WTC11 (cell line): ENCODE results near the gene ABCG4. TPM values are rescaled to one million over a fixed set of nuclear protein-coding genes. Genes with fewer than 3 reads are reported as not detected.

ENCODE experiments used
- ATAC-seq: fragments of 200-7000 bp; cut with Tn5 transposase; 2 replicates; pipeline ENCODE4 v1.10.0; 2021; ENCODE audit warnings: mild to moderate bottlenecking, moderate library complexity
- CTCF ChIA-PET: fragments of 300-600 bp; sonication (Branson Sonifier 250); formaldehyde crosslinking; loops from one replicate; lab custom pipeline; 2021; ENCODE audit warnings: antibody characterized with exemption; lab: Charles Lee
- POLR2A ChIA-PET: fragments of 350-600 bp; sonication (Branson Sonifier 250); formaldehyde crosslinking; loops from one replicate; lab custom pipeline; 2021; ENCODE audit warnings: antibody characterized with exemption; lab: Charles Lee
- DNase-seq: peaks from one replicate; pipeline ENCODE4 v3.0.0; 2021; ENCODE audit warnings: low spot score
- H3K27ac Mint-ChIP-seq: 2 replicates; pipeline ENCODE4 v1.8.0; 2021; ENCODE audit warnings: mixed read lengths
- H3K27me3 Mint-ChIP-seq: 2 replicates; pipeline ENCODE4 v1.8.0; 2021; ENCODE audit warnings: low read depth, mild to moderate bottlenecking, moderate library complexity, mixed read lengths
- H3K36me3 Mint-ChIP-seq: 2 replicates; pipeline ENCODE4 v1.8.0; 2021; ENCODE audit warnings: mixed read lengths
- H3K4me1 Mint-ChIP-seq: 2 replicates; pipeline ENCODE4 v1.8.0; 2022; ENCODE audit warnings: mixed read lengths
- H3K4me3 Mint-ChIP-seq: 2 replicates; pipeline ENCODE4 v1.8.0; 2021; ENCODE audit warnings: mild to moderate bottlenecking, moderate library complexity, mixed read lengths
- H3K9me3 Mint-ChIP-seq: 2 replicates; pipeline ENCODE4 v1.8.0; 2021; ENCODE audit warnings: mixed read lengths
- CREB1 ChIP-seq: sonication (generic); formaldehyde crosslinking; IDR thresholded peaks from 2 replicates; pipeline ENCODE4 v1.8.0; 2023; ENCODE audit warnings: mild to moderate bottlenecking, missing genetic modification reagents
- total RNA-seq: library from RNA; stranded (reverse); gene quantifications from 3 replicates; pipeline ENCODE4 v1.2.3, GENCODE V29; 2021
- TF ChIP-seq, protein P1 (sequence below): sonication (generic); formaldehyde crosslinking; IDR thresholded peaks from 2 replicates; pipeline ENCODE4 v1.8.0; 2022; ENCODE audit warnings: missing genetic modification reagents
- TF ChIP-seq, protein P2 (sequence below): sonication (generic); formaldehyde crosslinking; IDR thresholded peaks from 2 replicates; pipeline ENCODE4 v1.8.1; 2022; ENCODE audit warnings: mild to moderate bottlenecking, missing genetic modification reagents, moderate library complexity, borderline replicate concordance
- TF ChIP-seq, protein P3 (sequence below): sonication (generic); formaldehyde crosslinking; IDR thresholded peaks from 2 replicates; pipeline ENCODE4 v1.8.0; 2023; ENCODE audit warnings: missing genetic modification reagents, mild to moderate bottlenecking, borderline replicate concordance
- TF ChIP-seq, protein P4 (sequence below): sonication (generic); formaldehyde crosslinking; IDR thresholded peaks from 2 replicates; pipeline ENCODE4 v1.8.1; 2022; ENCODE audit warnings: low read depth, mild to moderate bottlenecking, moderate library complexity, missing genetic modification reagents, borderline replicate concordance
- TF ChIP-seq, protein P5 (sequence below): fragments of 250-450 bp; sonication (Bioruptor Pico); IDR thresholded peaks from 2 replicates; pipeline ENCODE4 v1.9.0; 2021; ENCODE audit warnings: moderate library complexity, mild to moderate bottlenecking, inconsistent platforms, borderline replicate concordance
- TF ChIP-seq, protein P6 (sequence below): fragments of 250-450 bp; sonication (Bioruptor Pico); IDR thresholded peaks from 2 replicates; pipeline ENCODE4 v2.1.2; 2022; ENCODE audit warnings: mild to moderate bottlenecking, moderate library complexity
- TF ChIP-seq, protein P7 (sequence below): sonication (generic); formaldehyde crosslinking; conservative IDR thresholded peaks from 2 replicates; pipeline ENCODE4 v1.8.1; 2022; ENCODE audit warnings: mild to moderate bottlenecking, missing genetic modification reagents

The ABCG4 gene
- total RNA-seq, 1 experiment from 2014 or later: 4.4 TPM

DNA sequence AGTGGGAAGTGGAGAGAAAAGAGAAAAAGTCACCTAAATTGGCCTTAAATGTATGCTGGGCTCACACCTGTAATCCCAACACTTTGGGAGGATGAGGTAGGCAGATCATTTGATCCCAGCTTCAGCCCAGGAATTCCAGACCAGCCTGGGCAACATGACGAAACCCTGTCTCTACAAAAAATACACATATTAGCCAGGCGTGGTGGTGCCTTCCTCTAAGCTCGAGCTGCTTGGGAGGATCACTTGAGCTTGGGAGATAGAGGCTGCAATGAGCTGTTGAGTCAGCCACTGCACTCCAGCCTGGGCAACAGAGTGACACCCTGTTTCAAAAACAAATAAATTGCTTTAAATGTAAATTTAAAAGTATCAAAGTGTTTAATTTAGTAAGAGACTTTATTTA lies 61.2 kb downstream of the ABCG4 start:
- no peak for ATAC-seq
- POLR2A ChIA-PET: interaction anchor here (0.7 kb wide), 2 partner anchors 57 to 225 kb away, joined by 3 to 4 read pairs; no protein-coding TSS in a partner anchor
- DNase-seq: no peak
- H3K4me1 Mint-ChIP-seq: peaks cover 35% of the 10 kb centered on the region
- CTCF ChIA-PET: interaction anchor here (1.0 to 1.1 kb wide), 4 partner anchors 14 to 146 kb away, joined by 3 read pairs; partner anchors contain the start of gene DPAGT1
- TF ChIP-seq, protein P1, sequence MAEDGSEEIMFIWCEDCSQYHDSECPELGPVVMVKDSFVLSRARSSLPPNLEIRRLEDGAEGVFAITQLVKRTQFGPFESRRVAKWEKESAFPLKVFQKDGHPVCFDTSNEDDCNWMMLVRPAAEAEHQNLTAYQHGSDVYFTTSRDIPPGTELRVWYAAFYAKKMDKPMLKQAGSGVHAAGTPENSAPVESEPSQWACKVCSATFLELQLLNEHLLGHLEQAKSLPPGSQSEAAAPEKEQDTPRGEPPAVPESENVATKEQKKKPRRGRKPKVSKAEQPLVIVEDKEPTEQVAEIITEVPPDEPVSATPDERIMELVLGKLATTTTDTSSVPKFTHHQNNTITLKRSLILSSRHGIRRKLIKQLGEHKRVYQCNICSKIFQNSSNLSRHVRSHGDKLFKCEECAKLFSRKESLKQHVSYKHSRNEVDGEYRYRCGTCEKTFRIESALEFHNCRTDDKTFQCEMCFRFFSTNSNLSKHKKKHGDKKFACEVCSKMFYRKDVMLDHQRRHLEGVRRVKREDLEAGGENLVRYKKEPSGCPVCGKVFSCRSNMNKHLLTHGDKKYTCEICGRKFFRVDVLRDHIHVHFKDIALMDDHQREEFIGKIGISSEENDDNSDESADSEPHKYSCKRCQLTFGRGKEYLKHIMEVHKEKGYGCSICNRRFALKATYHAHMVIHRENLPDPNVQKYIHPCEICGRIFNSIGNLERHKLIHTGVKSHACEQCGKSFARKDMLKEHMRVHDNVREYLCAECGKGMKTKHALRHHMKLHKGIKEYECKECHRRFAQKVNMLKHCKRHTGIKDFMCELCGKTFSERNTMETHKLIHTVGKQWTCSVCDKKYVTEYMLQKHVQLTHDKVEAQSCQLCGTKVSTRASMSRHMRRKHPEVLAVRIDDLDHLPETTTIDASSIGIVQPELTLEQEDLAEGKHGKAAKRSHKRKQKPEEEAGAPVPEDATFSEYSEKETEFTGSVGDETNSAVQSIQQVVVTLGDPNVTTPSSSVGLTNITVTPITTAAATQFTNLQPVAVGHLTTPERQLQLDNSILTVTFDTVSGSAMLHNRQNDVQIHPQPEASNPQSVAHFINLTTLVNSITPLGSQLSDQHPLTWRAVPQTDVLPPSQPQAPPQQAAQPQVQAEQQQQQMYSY: no peak
- TF ChIP-seq, protein P2, sequence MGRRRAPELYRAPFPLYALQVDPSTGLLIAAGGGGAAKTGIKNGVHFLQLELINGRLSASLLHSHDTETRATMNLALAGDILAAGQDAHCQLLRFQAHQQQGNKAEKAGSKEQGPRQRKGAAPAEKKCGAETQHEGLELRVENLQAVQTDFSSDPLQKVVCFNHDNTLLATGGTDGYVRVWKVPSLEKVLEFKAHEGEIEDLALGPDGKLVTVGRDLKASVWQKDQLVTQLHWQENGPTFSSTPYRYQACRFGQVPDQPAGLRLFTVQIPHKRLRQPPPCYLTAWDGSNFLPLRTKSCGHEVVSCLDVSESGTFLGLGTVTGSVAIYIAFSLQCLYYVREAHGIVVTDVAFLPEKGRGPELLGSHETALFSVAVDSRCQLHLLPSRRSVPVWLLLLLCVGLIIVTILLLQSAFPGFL (CRISPR knock-in tag): no peak
- TF ChIP-seq, protein P3, sequence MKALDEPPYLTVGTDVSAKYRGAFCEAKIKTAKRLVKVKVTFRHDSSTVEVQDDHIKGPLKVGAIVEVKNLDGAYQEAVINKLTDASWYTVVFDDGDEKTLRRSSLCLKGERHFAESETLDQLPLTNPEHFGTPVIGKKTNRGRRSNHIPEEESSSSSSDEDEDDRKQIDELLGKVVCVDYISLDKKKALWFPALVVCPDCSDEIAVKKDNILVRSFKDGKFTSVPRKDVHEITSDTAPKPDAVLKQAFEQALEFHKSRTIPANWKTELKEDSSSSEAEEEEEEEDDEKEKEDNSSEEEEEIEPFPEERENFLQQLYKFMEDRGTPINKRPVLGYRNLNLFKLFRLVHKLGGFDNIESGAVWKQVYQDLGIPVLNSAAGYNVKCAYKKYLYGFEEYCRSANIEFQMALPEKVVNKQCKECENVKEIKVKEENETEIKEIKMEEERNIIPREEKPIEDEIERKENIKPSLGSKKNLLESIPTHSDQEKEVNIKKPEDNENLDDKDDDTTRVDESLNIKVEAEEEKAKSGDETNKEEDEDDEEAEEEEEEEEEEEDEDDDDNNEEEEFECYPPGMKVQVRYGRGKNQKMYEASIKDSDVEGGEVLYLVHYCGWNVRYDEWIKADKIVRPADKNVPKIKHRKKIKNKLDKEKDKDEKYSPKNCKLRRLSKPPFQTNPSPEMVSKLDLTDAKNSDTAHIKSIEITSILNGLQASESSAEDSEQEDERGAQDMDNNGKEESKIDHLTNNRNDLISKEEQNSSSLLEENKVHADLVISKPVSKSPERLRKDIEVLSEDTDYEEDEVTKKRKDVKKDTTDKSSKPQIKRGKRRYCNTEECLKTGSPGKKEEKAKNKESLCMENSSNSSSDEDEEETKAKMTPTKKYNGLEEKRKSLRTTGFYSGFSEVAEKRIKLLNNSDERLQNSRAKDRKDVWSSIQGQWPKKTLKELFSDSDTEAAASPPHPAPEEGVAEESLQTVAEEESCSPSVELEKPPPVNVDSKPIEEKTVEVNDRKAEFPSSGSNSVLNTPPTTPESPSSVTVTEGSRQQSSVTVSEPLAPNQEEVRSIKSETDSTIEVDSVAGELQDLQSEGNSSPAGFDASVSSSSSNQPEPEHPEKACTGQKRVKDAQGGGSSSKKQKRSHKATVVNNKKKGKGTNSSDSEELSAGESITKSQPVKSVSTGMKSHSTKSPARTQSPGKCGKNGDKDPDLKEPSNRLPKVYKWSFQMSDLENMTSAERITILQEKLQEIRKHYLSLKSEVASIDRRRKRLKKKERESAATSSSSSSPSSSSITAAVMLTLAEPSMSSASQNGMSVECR (CRISPR knock-in tag): no peak
- TF ChIP-seq, protein P4, sequence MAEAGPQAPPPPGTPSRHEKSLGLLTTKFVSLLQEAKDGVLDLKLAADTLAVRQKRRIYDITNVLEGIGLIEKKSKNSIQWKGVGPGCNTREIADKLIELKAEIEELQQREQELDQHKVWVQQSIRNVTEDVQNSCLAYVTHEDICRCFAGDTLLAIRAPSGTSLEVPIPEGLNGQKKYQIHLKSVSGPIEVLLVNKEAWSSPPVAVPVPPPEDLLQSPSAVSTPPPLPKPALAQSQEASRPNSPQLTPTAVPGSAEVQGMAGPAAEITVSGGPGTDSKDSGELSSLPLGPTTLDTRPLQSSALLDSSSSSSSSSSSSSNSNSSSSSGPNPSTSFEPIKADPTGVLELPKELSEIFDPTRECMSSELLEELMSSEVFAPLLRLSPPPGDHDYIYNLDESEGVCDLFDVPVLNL: no peak
- TF ChIP-seq, protein P5, sequence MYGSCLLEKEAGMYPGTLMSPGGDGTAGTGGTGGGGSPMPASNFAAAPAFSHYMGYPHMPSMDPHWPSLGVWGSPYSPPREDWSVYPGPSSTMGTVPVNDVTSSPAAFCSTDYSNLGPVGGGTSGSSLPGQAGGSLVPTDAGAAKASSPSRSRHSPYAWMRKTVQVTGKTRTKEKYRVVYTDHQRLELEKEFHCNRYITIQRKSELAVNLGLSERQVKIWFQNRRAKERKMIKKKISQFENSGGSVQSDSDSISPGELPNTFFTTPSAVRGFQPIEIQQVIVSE: no peak
- no peak for TF ChIP-seq CREB1 (CRISPR knock-in tag)
- TF ChIP-seq, protein P6, sequence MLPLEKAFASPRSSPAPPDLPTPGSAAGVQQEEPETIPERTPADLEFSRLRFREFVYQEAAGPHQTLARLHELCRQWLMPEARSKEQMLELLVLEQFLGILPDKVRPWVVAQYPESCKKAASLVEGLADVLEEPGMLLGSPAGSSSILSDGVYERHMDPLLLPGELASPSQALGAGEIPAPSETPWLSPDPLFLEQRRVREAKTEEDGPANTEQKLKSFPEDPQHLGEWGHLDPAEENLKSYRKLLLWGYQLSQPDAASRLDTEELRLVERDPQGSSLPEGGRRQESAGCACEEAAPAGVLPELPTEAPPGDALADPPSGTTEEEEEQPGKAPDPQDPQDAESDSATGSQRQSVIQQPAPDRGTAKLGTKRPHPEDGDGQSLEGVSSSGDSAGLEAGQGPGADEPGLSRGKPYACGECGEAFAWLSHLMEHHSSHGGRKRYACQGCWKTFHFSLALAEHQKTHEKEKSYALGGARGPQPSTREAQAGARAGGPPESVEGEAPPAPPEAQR (CRISPR knock-in tag): no peak
- TF ChIP-seq, protein P7, sequence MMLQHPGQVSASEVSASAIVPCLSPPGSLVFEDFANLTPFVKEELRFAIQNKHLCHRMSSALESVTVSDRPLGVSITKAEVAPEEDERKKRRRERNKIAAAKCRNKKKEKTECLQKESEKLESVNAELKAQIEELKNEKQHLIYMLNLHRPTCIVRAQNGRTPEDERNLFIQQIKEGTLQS (CRISPR knock-in tag): no peak
- no peak overlapping the region for H3K4me3 Mint-ChIP-seq
- no peaks in the 10 kb centered on the region for H3K9me3 Mint-ChIP-seq
- H3K36me3 Mint-ChIP-seq: peaks cover 3% of the 10 kb centered on the region; the same call in 1 of the 2 replicates
- no peaks in the 10 kb centered on the region for H3K27me3 Mint-ChIP-seq
- H3K27ac Mint-ChIP-seq: peak overlapping the region; percentile 82

Other genes starting within 250 kb of the ABCG4 start
- 62.1 to 65.3 TPM (median 64.7 TPM) in 3 replicates for gene BCL9L, start 223.1 kb upstream of the ABCG4 start, total RNA-seq
- not detected in 3 replicates for gene UPK2, start 192.8 kb upstream of the ABCG4 start, total RNA-seq
- not detected in 3 replicates for gene FOXR1, start 177.3 kb upstream of the ABCG4 start, total RNA-seq
- gene CENATAC, start 150.9 kb upstream of the ABCG4 start, total RNA-seq: 39.1 to 42.1 TPM (median 41.7 TPM) in 3 replicates
- 1,349 to 1,504 TPM (median 1,464 TPM) in 3 replicates for gene RPS25, start 130.7 kb upstream of the ABCG4 start, total RNA-seq
- gene TRAPPC4, start 130.3 kb upstream of the ABCG4 start, total RNA-seq: 65.1 to 75.7 TPM (median 65.5 TPM) in 3 replicates
- gene SLC37A4, start 118.2 kb upstream of the ABCG4 start, total RNA-seq: 48.6 to 57.0 TPM (median 54.5 TPM) in 3 replicates
- 212 to 276 TPM (median 218 TPM) in 3 replicates for gene HYOU1, start 91.8 kb upstream of the ABCG4 start, total RNA-seq
- 17.2 to 20.2 TPM (median 18.4 TPM) in 3 replicates for gene VPS11, start 81.2 kb upstream of the ABCG4 start, total RNA-seq
- gene HMBS, start 64.2 kb upstream of the ABCG4 start, total RNA-seq: 55.4 to 64.4 TPM (median 62.3 TPM) in 3 replicates
- gene DPAGT1, start 47.2 kb upstream of the ABCG4 start, total RNA-seq: 59.6 to 64.6 TPM (median 63.5 TPM) in 3 replicates
- 3.4 to 6.4 TPM (median 4.4 TPM) in 3 replicates for gene C2CD2L, start 41.7 kb upstream of the ABCG4 start, total RNA-seq
- 34.0 to 37.1 TPM (median 35.4 TPM) in 3 replicates for gene HINFP, start 27.5 kb upstream of the ABCG4 start, total RNA-seq
- 19.9 to 23.2 TPM (median 20.8 TPM) in 3 replicates for gene NLRX1, start 19.7 kb downstream of the ABCG4 start, total RNA-seq
- 0.32 to 0.59 TPM in 2 of 3 replicates, not detected in the other for gene NHERF4, start 36.4 kb downstream of the ABCG4 start, total RNA-seq
- 45.6 to 47.9 TPM (median 46.7 TPM) in 3 replicates for gene CBL, start 57.3 kb downstream of the ABCG4 start, total RNA-seq
- 20.7 to 26.4 TPM (median 22.1 TPM) in 3 replicates for gene MCAM, start 168.1 kb downstream of the ABCG4 start, total RNA-seq
- 90.0 to 91.1 TPM (median 90.6 TPM) in 3 replicates for gene RNF26, start 185.5 kb downstream of the ABCG4 start, total RNA-seq
- 2.0 to 3.0 TPM (median 2.2 TPM) in 3 replicates for gene C1QTNF5, start 191.8 kb downstream of the ABCG4 start, total RNA-seq
- not detected in 3 replicates for gene MFRP, start 197.7 kb downstream of the ABCG4 start, total RNA-seq
- 7.3 to 8.2 TPM (median 8.0 TPM) in 3 replicates for gene USP2, start 232.6 kb downstream of the ABCG4 start, total RNA-seq